GM19240 (cell line): Measurements from ENCODE around the gene GNB1.
A peak's percentile ranks its signal among the peaks of the same experiment; 100 is the strongest.
"Not testable (repeated sequence)": the region's sequence is repeated elsewhere in the genome, so short reads cannot be mapped to it uniquely, and the experiment has no call there.

ENCODE experiments used
- DNase-seq: peaks from one replicate; pipeline ENCODE4 v3.0.0; 2011; ENCODE audit warnings: low spot score; ENCODE audit not compliant: insufficient read length

The GNB1 gene

GRCh38 chr1:1890506-1891348 is at the start of gene GNB1:
Gene GNB1, minus strand, starts transcription at chr1:1891087. Its CDS starts 65,634 bp downstream, at chr1:1825453.
- peak; percentile 94 for DNase-seq

GRCh38 chr1:1940123-1940425 is 49.2 kb upstream of the GNB1 start:
- no peak for DNase-seq

DNA sequence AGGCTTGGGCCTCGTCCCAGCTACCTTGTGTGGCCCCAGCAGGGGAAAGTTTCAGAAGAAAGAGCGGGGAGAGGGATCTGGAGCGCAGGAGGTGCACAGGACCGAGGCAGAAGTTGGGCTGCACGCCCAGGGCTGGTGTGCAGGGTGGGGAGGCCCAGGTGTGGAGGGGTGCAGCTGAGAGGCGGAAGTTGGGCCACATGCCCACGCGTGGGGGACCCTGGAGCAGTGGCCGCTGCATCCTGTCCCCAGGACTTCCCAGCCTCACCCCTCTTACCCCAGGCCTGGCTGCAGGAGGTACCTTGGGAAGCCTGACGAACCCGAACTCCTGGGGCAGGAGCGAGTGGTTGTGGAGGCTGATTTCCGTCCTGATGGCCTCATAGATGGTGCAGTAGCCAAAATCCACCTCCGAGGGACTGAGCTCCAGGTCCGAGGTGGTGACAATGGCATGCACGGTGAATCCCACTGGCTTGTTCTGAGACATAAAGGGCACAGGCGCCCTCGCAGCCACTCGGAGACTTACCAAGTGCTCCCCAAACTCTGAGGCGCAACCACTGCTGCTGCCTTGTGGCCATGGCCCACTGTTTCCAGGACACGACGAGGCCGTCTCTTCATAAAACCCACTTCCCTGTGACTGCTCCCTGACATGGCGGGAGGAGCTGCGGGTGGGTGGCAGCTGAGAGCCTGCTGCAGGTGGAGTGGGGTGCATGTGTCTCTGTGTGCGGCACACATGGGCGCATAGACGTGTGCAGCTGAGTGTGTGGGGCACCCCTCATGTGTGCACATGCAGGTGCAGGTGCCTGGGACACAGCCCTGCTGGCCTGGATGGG is 48.6 kb upstream of the GNB1 start:
- no peak for DNase-seq

GRCh38 chr1:1938613-1939295 is 47.9 kb upstream of the GNB1 start:
- DNase-seq = no peak

DNA sequence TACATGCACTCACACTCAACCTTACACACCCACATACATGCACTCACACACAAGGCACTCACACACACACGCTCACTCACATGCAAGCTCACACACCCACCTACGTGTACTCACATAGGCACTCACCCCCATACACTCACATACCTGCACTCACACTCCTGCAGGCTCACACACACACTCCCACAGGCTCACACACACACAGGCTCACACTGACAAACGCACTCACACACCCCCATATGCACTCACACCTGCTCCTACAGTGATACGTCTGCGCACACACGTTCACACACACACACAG is 47.3 kb upstream of the GNB1 start:
- DNase-seq = no peak

GRCh38 chr1:1937549-1938275 is 46.8 kb upstream of the GNB1 start:
- DNase-seq = no peak

GRCh38 chr1:1937061-1937460 is 46.2 kb upstream of the GNB1 start:
- DNase-seq = no peak

DNA sequence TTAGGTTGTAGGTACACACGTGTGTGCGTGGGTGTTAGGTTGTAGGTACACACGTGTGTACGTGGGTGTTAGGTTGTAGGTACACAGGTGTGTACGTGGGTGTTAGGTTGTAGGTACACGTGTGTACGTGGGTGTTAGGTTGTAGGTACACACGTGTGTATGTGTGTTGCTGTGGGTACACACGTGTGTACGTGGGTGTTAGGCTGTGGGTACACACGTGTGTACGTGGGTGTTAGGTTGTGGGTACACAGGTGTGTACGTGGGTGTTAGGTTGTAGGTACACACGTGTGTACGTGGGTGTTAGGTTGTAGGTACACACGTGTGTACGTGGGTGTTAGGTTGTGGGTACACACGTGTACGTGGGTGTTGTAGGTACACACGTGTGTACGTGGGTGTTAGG is 44.0 kb upstream of the GNB1 start:
- DNase-seq = not testable (repeated sequence)

DNA sequence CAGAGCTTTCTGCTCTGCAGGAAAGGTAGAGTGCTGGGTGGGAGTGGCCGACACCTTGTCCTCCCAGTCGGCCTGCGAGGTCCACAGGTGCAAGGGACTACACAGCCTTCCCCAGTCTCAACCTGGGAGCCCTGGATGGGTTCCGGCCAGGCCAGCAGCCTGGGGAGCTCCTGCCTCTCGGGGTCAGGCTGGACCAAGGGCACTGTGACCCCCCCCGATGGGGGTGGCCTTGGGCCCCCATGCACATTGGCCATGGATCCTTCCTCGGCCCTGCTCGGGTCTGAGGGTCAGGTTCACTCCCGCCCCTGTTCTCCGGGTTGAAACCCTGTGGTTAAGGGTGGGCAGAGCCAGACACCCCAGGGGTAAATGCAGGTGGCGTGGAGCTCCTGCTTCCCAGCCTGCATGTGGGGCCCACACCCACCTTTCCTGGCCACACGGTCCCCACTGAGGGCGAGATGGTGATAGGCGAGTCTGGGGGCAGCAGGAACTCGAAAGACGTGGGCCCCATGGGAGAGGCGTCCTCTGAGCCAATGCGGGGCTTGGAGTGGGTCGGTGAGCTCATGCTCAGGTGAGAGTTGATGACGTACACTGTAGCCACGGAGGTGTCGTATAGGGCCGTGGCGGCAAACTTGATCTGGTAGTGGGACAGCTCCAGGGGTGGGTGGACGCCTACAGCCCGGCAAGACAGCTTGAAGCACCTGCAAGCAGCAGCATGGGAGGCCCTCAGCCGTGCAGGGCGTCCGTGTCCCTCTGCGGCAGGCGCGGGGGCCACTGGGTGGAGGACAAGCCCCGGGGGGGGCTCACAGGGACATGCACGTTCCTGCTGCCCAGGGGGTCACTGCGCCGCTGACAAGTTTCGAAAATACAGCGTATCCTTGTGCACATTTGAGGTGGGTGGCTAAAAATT is 39.0 kb upstream of the GNB1 start:
- no peak for DNase-seq

GRCh38 chr1:1929102-1929638 is 38.3 kb upstream of the GNB1 start:
- DNase-seq = no peak

DNA sequence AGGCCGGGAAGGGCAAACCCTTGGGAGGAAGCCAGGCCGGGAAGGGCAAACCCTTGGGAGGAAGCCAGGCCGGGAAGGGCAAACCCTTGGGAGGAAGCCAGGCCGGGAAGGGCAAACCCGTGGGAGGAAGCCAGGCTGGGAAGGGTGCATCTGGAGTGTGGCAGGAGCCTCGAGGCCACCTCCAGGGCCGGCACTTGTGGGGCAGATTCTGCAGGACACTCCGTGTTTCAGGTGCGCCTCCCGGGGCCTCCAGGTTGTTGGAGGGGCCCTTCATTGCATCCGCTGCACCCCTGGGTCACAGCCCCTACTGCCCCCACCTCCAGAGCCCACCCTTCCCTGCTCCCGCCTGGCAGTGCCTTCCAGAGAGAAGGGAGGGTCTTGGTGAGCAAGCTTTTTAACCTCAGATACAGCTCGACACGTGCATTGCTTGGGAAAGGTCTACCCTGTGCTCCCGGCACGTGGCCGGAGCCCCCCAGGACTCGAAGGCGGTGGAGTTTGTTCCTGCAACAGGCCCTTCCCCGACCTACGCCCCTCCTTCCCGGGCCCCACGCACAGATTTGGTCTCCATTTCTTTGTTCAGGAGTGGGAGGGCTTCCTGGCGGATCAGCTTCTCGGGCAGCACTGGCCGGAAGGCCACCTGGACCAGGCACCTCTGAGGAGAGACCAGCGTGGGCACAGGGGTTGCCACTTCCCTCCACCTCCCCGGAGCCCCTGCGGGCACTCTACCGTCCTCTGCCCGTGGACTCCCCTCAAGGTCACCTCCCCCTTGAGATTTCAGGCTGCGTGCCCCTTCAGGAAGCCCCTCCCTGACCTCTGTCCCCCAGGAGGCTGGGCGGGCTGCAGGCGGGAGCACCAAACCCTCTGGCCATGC is 37.6 kb upstream of the GNB1 start:
- no peak for DNase-seq

DNA sequence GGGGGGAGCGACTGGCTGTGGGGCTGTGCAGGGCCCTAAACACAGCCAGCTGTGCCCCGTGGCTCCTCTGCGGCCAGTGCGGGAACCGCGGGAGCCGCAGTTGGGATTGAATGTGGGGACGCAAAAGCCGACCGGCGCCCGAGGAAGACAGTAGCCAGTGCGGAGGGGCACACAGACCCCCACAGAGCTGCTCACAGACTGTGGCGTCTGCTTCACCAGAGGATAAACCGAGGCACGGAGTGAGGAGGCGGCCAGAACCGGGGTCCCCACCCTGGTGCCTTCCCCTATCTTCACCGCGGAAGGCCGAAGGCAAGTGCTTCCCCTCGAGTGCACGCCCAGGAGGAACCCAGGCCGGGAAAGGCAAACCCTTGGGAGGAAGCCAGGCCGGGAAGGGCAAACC is 36.9 kb upstream of the GNB1 start:
- no peak for DNase-seq

DNA sequence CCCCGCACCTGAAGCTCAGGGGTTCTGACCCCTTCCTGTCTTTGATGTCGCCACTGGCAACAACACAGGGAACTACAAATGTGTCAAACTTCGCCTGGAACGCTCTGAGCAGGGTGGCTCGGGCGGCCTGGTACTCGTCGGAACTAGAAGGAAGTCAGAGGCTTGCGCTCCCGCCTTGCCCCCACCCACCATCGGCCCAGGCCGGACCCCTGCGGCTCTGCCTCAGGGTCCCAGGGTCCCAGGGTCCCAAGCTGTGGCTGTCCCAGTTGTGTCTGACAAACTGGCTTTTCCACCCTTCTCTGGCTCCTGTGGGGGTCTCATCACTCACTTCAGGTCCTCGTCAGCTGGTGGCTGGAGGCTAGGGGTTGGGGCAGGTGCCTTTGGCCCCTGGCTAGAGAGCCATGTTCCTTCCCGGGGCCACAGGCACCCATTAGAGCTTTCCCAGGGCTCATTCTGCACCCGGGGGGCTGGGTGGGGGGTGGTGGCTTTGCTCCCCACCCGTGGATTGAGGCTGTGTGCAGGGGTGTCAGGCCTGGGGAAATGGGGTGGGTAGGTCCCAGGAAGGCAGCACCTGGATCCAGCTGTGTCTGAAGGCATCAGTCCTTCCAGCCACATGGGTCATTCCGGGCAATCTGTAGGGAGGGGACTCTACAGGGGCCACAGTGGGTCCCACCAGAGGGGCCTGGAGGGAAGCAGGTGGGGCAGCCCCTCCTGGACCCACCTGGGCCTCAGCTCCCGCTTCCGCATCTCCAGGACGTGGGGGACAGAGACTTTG is 36.2 kb upstream of the GNB1 start:
- no peak for DNase-seq

- DNase-seq = no peak
These were observed 35.5 kb upstream of the GNB1 start for GRCh38 chr1:1926346-1926811.

GRCh38 chr1:1925437-1926345 is 34.8 kb upstream of the GNB1 start:
- no peak for DNase-seq

DNA sequence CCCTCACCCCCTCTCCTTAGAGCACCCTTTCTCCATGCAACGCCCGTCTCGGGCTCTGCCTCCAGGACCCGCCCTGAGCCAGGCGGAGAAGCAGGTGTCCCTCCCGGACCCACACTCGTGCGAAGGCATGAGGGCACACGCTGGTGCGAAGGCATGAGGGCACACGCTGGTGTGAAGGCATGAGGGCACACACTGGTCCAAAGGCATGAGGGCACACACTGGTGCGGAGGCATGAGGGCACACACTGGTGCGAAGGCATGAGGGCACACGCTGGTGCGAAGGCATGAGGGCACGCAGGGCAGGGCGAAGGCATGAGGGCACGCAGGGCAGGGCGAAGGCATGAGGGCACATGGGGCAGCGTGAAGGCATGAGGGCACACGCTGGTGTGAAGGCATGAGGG is 34.0 kb upstream of the GNB1 start:
- no peak for DNase-seq

DNA sequence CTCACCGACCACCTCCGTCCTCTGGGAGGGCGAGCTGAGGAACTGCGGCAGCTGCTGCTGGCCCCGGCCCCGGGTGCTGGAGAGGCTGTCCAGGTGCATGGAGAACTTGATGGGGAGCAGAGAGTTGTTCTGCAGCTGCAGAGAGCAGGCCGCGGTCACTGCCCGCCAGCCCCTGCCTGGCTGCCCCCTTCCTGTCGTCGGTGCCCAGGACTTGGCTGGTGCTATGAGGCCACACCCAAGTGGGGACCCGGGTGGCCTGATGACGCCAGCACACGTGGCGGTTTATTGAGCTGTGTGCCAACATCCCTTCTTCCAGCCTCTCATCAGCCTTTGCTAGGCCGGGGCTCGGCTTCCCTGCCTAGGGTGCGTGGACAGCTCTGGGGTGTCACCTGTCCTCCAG is 33.5 kb upstream of the GNB1 start:
- no peak for DNase-seq
